ENCODE measurements around the gene ATOH8.
A peak's percentile ranks its signal among the peaks of the same experiment; 100 is the strongest.

ATOH8 gene

GRCh38 chr2:85787981-85788340, 34.2 kb downstream of the ATOH8 start:
- H3K9me3 ChIP-seq = no peaks in the 10 kb centered on the region
- H3K4me1 ChIP-seq = peaks cover 0 to 92% (median 61%) of the 10 kb centered on the region in 4 donors
- no peak for TF ChIP-seq CTCF (IDR thresholded peaks at IDR 0.05)
- intact Hi-C loops (cut with DNase I; ENCODE audit: low total_unique reads) = no loop called here
- H3K36me3 ChIP-seq = peaks cover 31 to 70% (median 31%) of the 10 kb centered on the region in 3 donors
- peak overlapping the region in 1 of 2 donors; percentile 71 for H3K27ac ChIP-seq
- no peak overlapping the region for H3K4me3 ChIP-seq
- H3K27me3 ChIP-seq = no peaks in the 10 kb centered on the region
- DNase-seq = peak in 1 of 2 donors; percentile 66

- no peaks in the 10 kb centered on the region for H3K9me3 ChIP-seq
- H3K27me3 ChIP-seq = no peaks in the 10 kb centered on the region
- peak in 1 of 2 donors; percentile 58 for DNase-seq
- intact Hi-C loops (cut with DNase I; ENCODE audit: low total_unique reads) = no loop called here
- TF ChIP-seq CTCF (IDR thresholded peaks at IDR 0.05) = no peak
- peaks cover 25 to 63% (median 31%) of the 10 kb centered on the region in 3 donors for H3K36me3 ChIP-seq
- no peak overlapping the region for H3K4me3 ChIP-seq
- peak overlapping the region; percentile 14 to 71 for H3K27ac ChIP-seq
- peaks cover 0 to 92% (median 65%) of the 10 kb centered on the region in 4 donors for H3K4me1 ChIP-seq
These were observed 34.8 kb downstream of the ATOH8 start for GRCh38 chr2:85788603-85789002.

DNA sequence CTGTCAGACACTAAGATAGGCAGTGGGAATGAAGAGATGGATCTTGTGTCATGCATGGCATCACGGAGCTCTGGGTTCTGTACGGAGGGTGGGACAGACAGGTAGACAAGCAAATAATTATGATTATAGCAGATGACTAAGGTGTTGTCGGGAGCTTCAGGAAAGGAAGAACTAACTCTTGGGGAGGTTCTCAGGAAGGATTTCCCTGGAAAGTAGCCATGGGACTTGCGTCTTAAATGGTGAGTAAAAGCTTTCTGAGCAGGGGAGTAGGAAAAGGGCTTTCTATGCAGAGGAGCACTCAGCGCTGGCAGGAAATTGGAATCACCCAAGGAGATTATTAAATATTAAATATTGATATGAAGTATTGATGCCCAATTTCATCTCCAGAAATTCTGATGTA, 35.5 kb downstream of the ATOH8 start:
- Histone ChIP-seq H3K27me3 (no peaks in the 10 kb centered on the region), H3K27ac (peak overlapping the region in 1 of 2 donors; percentile 71), H3K9me3 (no peaks in the 10 kb centered on the region), H3K36me3 (peaks cover 24 to 57% (median 31%) of the 10 kb centered on the region in 3 donors), H3K4me3 (no peak overlapping the region), H3K4me1 (peaks cover 0 to 92% (median 68%) of the 10 kb centered on the region in 4 donors)
- no peak for TF ChIP-seq CTCF (IDR thresholded peaks at IDR 0.05)
- DNase-seq = no peak
- intact Hi-C loops (cut with DNase I; ENCODE audit: low total_unique reads) = no loop called here

GRCh38 chr2:85790032-85790431, 36.2 kb downstream of the ATOH8 start:
- Histone ChIP-seq H3K4me3 (no peak overlapping the region), H3K27me3 (no peaks in the 10 kb centered on the region), H3K9me3 (no peaks in the 10 kb centered on the region), H3K27ac (peak overlapping the region in 1 of 2 donors; percentile 85), H3K4me1 (peaks cover 0 to 92% (median 68%) of the 10 kb centered on the region in 4 donors), H3K36me3 (peaks cover 24 to 50% (median 31%) of the 10 kb centered on the region in 3 donors)
- no peak for TF ChIP-seq CTCF (IDR thresholded peaks at IDR 0.05)
- intact Hi-C loops (cut with DNase I; ENCODE audit: low total_unique reads) = loop anchor here (10.0 kb wide), 1 partner anchor 45 kb away; no protein-coding TSS in a partner anchor
- DNase-seq = peak in 1 of 2 donors; percentile 54

DNA sequence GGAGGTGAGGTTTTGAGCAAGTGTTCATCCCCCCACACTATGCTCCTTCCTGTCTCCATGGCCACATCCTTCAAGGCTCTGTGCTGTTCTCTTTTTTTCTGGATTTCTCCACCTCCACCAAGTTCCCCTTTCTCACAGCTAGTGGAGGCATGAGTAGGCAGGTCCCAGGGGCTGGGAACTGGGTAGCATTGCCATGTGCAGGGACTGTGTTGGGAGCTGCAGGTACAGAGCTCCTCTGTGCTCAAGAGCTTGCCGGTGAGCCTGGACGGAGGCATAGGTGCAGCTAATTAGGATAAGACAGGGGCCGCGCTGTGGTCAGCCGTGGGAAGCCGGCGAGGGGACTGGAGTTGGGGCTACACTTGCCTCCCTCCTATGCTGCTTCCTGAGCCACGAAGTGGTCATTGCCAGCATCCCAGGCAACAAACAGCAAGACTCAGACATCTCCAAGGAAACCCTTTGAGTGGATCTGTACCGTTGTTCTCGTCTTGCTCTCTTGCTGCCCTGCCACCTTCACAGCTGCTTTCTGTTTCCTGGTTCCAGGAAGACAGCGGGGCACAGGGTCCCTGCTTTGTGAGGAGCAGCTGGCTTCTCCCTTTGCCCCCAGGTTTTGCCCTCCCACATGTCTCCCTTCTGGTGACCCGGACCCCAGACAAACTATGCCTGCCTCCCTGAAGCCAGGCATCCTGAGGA, 36.9 kb downstream of the ATOH8 start:
- intact Hi-C loops (cut with DNase I; ENCODE audit: low total_unique reads) = loop anchor here (10.0 kb wide), 1 partner anchor 46 kb away; no protein-coding TSS in a partner anchor

More for the DNA sequence above, 36.9 kb downstream of the ATOH8 start:
- peaks cover 24 to 48% (median 31%) of the 10 kb centered on the region in 3 donors for H3K36me3 ChIP-seq
- no peaks in the 10 kb centered on the region for H3K27me3 ChIP-seq
- H3K27ac ChIP-seq = peak overlapping the region; percentile 69 to 85
- peaks cover 0 to 92% (median 68%) of the 10 kb centered on the region in 4 donors for H3K4me1 ChIP-seq
- no peak overlapping the region for H3K4me3 ChIP-seq
- peak in 1 of 2 donors; percentile 66 for DNase-seq
- TF ChIP-seq CTCF (IDR thresholded peaks at IDR 0.05) = no peak
- H3K9me3 ChIP-seq = no peaks in the 10 kb centered on the region

All from tibial artery (tissue), 4 donors.